ENCODE measurements around the gene GDF7. TPM values are rescaled to one million over a fixed set of nuclear protein-coding genes. Genes with fewer than 3 reads are reported as not detected.
A peak's percentile ranks its signal among the peaks of the same experiment; 100 is the strongest.

GDF7 gene
- polyA plus RNA-seq, 3 donors = not detected

DNA sequence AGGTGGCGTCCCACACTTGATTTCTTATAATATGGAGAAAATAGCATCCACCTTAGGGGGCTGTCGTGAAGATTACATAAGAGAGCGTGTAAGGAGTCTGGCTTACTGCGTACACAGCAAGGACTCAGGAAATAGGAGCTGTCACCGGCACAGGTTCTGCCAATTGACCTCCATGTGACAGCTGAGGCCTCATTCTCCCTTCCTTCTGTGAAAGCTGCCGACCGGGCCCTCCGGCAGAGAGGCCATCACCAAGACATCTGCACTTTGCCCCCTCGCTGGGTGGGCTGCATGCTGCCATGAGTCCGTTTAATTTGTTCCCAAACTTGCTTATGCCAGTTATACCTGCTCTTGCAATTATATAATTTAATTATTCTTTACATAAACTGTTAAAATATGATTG, 43.7 kb upstream of the GDF7 start:
- H3K27me3 Mint-ChIP-seq (ENCODE audit: low read depth in 3 of 3) = peaks cover 0 to 1% (median 1%) of the 10 kb centered on the region in 3 donors
- intact Hi-C loops (cut with micrococcal nuclease) = no loop called here
- Histone ChIP-seq H3K4me3 (replicated peaks in 1 of 3; ENCODE audit: low read depth in 2 of 3, low read length in 3 of 3) (no peak overlapping the region), H2AFZ (ENCODE audit: insufficient read depth, low read depth, low read length, poor library complexity, severe bottlenecking) (no peak overlapping the region), H3K27ac (ENCODE audit: low read depth in 1 of 2, low read length in 2 of 2) (no peak overlapping the region), H3K9me3 (replicated peaks in 1 of 2; ENCODE audit: control insufficient read depth in 1 of 2, insufficient read depth in 1 of 2, low read length in 2 of 2) (no peaks in the 10 kb centered on the region), H3K4me2 (replicated peaks; ENCODE audit: extremely low read depth, low read length, poor library complexity, severe bottlenecking) (no peak overlapping the region), H3K79me2 (ENCODE audit: insufficient read depth, low read length) (no peaks in the 10 kb centered on the region), H3K9ac (ENCODE audit: insufficient read depth, low read length, poor library complexity, severe bottlenecking) (no peak overlapping the region), H4K20me1 (ENCODE audit: insufficient read depth, low read length) (peaks cover 22% of the 10 kb centered on the region), H3K4me1 (ENCODE audit: control insufficient read depth in 1 of 2, insufficient read depth in 2 of 2, low read length in 2 of 2) (peaks cover 8 to 12% of the 10 kb centered on the region in 2 donors), H3K36me3 (replicated peaks in 1 of 2; ENCODE audit: control insufficient read depth in 1 of 2, insufficient read depth in 2 of 2, low read length in 2 of 2) (peaks cover 89 to 92% of the 10 kb centered on the region in 2 donors), H3K27me3 (ENCODE audit: control insufficient read depth in 2 of 2, insufficient read depth in 2 of 2, low read length in 2 of 2) (no peaks in the 10 kb centered on the region)
- peaks cover 11% of the 10 kb centered on the region for H3K4me1 Mint-ChIP-seq
- DNase-seq = no peak
- H3K9me3 Mint-ChIP-seq = peaks cover 0 to 2% (median 0%) of the 10 kb centered on the region in 7 donors
- no peak for TF ChIP-seq CTCF (IDR thresholded peaks at IDR 0.05)
- H3K27ac Mint-ChIP-seq = peak overlapping the region in 2 of 7 donors; percentile 22 to 44
- peaks cover 81 to 87% of the 10 kb centered on the region in 2 donors for H3K36me3 Mint-ChIP-seq
- H3K4me3 Mint-ChIP-seq = no peak overlapping the region
- WGBS (ENCODE audit: insufficient coverage) = 94% methylated on average over 4 of the region's 10 CpGs

DNA sequence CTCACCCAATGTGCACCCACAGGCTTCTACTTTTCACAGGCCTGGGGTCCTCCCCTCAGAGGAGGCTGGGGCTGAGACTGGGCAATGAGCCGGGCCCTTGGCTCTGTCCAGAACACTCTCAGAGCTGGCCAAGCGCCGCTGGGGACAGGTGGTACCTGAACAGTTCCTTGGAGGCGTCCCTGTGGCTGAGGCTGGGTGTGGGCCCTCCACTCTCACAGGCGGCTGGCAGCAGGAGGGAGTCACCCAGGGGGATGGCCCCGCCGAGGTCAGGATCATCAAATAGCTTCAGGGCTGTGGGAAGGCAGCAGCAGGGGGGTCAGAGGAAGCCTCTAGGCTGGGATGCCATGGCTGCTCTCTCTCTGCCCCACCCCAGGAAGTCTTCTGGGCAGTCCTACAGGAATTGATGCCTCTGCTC, 43.2 kb upstream of the GDF7 start:
- H3K36me3 Mint-ChIP-seq = peaks cover 84 to 91% of the 10 kb centered on the region in 2 donors

More for the DNA sequence above, 43.2 kb upstream of the GDF7 start:
- H4K20me1 ChIP-seq (ENCODE audit: insufficient read depth, low read length) = peaks cover 18% of the 10 kb centered on the region
- no peak overlapping the region for H3K27ac Mint-ChIP-seq
- peaks cover 7% of the 10 kb centered on the region for H3K4me1 Mint-ChIP-seq
- peaks cover 0 to 1% (median 1%) of the 10 kb centered on the region in 3 donors for H3K27me3 Mint-ChIP-seq (ENCODE audit: low read depth in 3 of 3)
- WGBS (ENCODE audit: insufficient coverage) = 98% methylated on average over 5 of the region's 7 CpGs
- no peak overlapping the region for H3K27ac ChIP-seq (ENCODE audit: low read depth in 1 of 2, low read length in 2 of 2)
- DNase-seq = no peak
- H3K4me3 Mint-ChIP-seq = no peak overlapping the region
- H3K4me1 ChIP-seq (ENCODE audit: control insufficient read depth in 1 of 2, insufficient read depth in 2 of 2, low read length in 2 of 2) = peaks cover 3 to 7% of the 10 kb centered on the region in 2 donors
- no peak overlapping the region for H3K9ac ChIP-seq (ENCODE audit: insufficient read depth, low read length, poor library complexity, severe bottlenecking)
- peaks cover 0 to 2% (median 0%) of the 10 kb centered on the region in 7 donors for H3K9me3 Mint-ChIP-seq
- no peak for TF ChIP-seq CTCF (IDR thresholded peaks at IDR 0.05)
- H3K27me3 ChIP-seq (ENCODE audit: control insufficient read depth in 2 of 2, insufficient read depth in 2 of 2, low read length in 2 of 2) = no peaks in the 10 kb centered on the region
- intact Hi-C loops (cut with micrococcal nuclease) = no loop called here
- H3K79me2 ChIP-seq (ENCODE audit: insufficient read depth, low read length) = no peaks in the 10 kb centered on the region
- peaks cover 88 to 97% of the 10 kb centered on the region in 2 donors for H3K36me3 ChIP-seq (replicated peaks in 1 of 2; ENCODE audit: control insufficient read depth in 1 of 2, insufficient read depth in 2 of 2, low read length in 2 of 2)
- no peak overlapping the region for H2AFZ ChIP-seq (ENCODE audit: insufficient read depth, low read depth, low read length, poor library complexity, severe bottlenecking)
- H3K4me3 ChIP-seq (replicated peaks in 1 of 3; ENCODE audit: low read depth in 2 of 3, low read length in 3 of 3) = no peak overlapping the region
- no peak overlapping the region for H3K4me2 ChIP-seq (replicated peaks; ENCODE audit: extremely low read depth, low read length, poor library complexity, severe bottlenecking)
- no peaks in the 10 kb centered on the region for H3K9me3 ChIP-seq (replicated peaks in 1 of 2; ENCODE audit: control insufficient read depth in 1 of 2, insufficient read depth in 1 of 2, low read length in 2 of 2)

All from CD14-positive monocyte (primary cell).